ENCODE data around the gene CTPS2.

DNA sequence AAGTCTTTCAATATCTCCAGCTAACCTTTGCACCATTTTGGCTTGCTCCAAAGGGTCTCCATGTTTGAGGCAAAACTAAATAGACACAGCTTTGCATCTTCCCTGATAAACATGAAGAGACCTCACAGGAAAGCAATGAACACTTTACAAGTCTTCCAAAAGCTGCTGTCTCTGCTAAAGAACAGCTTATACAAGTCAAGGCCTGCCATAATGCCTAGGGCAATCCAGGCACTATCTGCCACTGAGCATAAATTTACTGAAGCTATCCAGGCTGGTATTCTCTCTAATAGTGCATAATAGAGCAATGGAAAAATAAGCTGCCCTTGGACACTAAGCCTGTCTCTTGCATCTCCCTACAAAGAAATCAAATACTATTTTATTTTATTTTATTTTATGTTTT, 122.6 kb downstream of the CTPS2 start:
- TF ChIP-seq, protein P1, sequence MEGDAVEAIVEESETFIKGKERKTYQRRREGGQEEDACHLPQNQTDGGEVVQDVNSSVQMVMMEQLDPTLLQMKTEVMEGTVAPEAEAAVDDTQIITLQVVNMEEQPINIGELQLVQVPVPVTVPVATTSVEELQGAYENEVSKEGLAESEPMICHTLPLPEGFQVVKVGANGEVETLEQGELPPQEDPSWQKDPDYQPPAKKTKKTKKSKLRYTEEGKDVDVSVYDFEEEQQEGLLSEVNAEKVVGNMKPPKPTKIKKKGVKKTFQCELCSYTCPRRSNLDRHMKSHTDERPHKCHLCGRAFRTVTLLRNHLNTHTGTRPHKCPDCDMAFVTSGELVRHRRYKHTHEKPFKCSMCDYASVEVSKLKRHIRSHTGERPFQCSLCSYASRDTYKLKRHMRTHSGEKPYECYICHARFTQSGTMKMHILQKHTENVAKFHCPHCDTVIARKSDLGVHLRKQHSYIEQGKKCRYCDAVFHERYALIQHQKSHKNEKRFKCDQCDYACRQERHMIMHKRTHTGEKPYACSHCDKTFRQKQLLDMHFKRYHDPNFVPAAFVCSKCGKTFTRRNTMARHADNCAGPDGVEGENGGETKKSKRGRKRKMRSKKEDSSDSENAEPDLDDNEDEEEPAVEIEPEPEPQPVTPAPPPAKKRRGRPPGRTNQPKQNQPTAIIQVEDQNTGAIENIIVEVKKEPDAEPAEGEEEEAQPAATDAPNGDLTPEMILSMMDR (IDR thresholded peaks at IDR 0.05), result no peak
- no peak for TF ChIP-seq EZH2 (IDR thresholded peaks at IDR 0.05)

Measured in neural progenitor cell (in vitro differentiated cells).